ENCODE measurements around the gene EIF4G3. TPM values are rescaled to one million over a fixed set of nuclear protein-coding genes. Genes with fewer than 3 reads are reported as not detected.

The EIF4G3 gene
- total and polyA plus RNA-seq, 2 donors (not counting 3 experiments of a cell fraction or from before 2014, with no cell fraction given): 40.7 to 78.5 TPM

- H3K27me3 ChIP-seq (ENCODE audit: control insufficient read depth in 2 of 2, insufficient read depth in 2 of 2, low read length in 2 of 2): no peaks in the 10 kb centered on the region
- no peaks in the 10 kb centered on the region for H4K20me1 ChIP-seq (replicated peaks; ENCODE audit: control insufficient read depth, extremely low read depth, insufficient read depth, low read length)
- intact Hi-C loops (cut with micrococcal nuclease): no loop called here
- ChIA-PET CTCF (no interaction called here), POLR2A (interaction anchor here (0.5 kb wide), 1 partner anchor 31 kb away, joined by 3 read pairs; no protein-coding TSS in a partner anchor)
- H3K4me1 ChIP-seq (ENCODE audit: control insufficient read depth, extremely low read depth, insufficient read depth, low read length): peaks cover 30% of the 10 kb centered on the region
- DNase-seq (ENCODE audit: low read depth, low spot score) (no peak), FAIRE-seq (no peak)
- TF ChIP-seq, protein P1, sequence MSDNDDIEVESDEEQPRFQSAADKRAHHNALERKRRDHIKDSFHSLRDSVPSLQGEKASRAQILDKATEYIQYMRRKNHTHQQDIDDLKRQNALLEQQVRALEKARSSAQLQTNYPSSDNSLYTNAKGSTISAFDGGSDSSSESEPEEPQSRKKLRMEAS (IDR thresholded peaks at IDR 0.05; ENCODE audit: insufficient read depth, insufficient read length): no peak
- TF ChIP-seq JUN (IDR thresholded peaks at IDR 0.05; ENCODE audit: borderline replicate concordance, insufficient read depth, insufficient read length, low read depth): no peak
- TF ChIP-seq EZH2 (IDR thresholded peaks at IDR 0.05; ENCODE audit: borderline replicate concordance, low read depth, low read length, severe bottlenecking): no peak
- TF ChIP-seq, protein P2, sequence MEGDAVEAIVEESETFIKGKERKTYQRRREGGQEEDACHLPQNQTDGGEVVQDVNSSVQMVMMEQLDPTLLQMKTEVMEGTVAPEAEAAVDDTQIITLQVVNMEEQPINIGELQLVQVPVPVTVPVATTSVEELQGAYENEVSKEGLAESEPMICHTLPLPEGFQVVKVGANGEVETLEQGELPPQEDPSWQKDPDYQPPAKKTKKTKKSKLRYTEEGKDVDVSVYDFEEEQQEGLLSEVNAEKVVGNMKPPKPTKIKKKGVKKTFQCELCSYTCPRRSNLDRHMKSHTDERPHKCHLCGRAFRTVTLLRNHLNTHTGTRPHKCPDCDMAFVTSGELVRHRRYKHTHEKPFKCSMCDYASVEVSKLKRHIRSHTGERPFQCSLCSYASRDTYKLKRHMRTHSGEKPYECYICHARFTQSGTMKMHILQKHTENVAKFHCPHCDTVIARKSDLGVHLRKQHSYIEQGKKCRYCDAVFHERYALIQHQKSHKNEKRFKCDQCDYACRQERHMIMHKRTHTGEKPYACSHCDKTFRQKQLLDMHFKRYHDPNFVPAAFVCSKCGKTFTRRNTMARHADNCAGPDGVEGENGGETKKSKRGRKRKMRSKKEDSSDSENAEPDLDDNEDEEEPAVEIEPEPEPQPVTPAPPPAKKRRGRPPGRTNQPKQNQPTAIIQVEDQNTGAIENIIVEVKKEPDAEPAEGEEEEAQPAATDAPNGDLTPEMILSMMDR (IDR thresholded peaks at IDR 0.05; ENCODE audit: extremely low read depth in 1 of 2, insufficient read depth in 1 of 2, low read depth in 1 of 2, low read length in 2 of 2): no peak
- no peak for TF ChIP-seq FOS (IDR thresholded peaks at IDR 0.05; ENCODE audit: borderline replicate concordance, insufficient read depth, low read length)
- TF ChIP-seq GATA2 (IDR thresholded peaks at IDR 0.05; ENCODE audit: insufficient read depth, insufficient read length, low read depth, low read length): no peak
- no peak for TF ChIP-seq MYC (IDR thresholded peaks at IDR 0.05; ENCODE audit: low read depth, low read length)
- no peak for TF ChIP-seq POLR2A (IDR thresholded peaks at IDR 0.05; ENCODE audit: low read depth, low read length)
- TF ChIP-seq POLR2AphosphoS5 (IDR thresholded peaks at IDR 0.05; ENCODE audit: insufficient read depth, low read depth, low read length): no peak
- no peak overlapping the region for H3K9ac ChIP-seq (replicated peaks; ENCODE audit: extremely low read depth, insufficient read depth, low read length)
- H3K4me3 ChIP-seq (replicated peaks in 1 of 3; ENCODE audit: insufficient read depth in 1 of 3, low read depth in 1 of 3, low read length in 3 of 3): no peak overlapping the region
- peaks cover 34% of the 10 kb centered on the region for H3K79me2 ChIP-seq (ENCODE audit: control insufficient read depth, insufficient read depth, low read length)
- dilution Hi-C loops (cut with MboI; ENCODE audit: extremely low pct_ligation_motif_present, low sequenced_read_pairs): no loop called here
- no peak overlapping the region for H3K4me2 ChIP-seq (ENCODE audit: insufficient read depth, low read length)
- no TSS peak for BruUV-seq (replicated peaks)
- H3K9me1 ChIP-seq (replicated peaks; ENCODE audit: control insufficient read depth, extremely low read depth, insufficient read depth, low read length): no peaks in the 10 kb centered on the region
- no peak overlapping the region for H2AFZ ChIP-seq (ENCODE audit: low read depth, low read length)
- no peaks in the 10 kb centered on the region for H3K9me3 ChIP-seq (replicated peaks; ENCODE audit: control insufficient read depth, insufficient read depth, low read length)
- peak overlapping the region; percentile 52 for H3K27ac ChIP-seq (ENCODE audit: insufficient read depth, low read depth, low read length)
- H3K36me3 ChIP-seq (ENCODE audit: control insufficient read depth in 2 of 2, extremely low read depth in 1 of 2, insufficient read depth in 2 of 2, low read length in 2 of 2): no peaks in the 10 kb centered on the region
Observed at GRCh38 chr1:21098186-21098915, 78.3 kb downstream of the EIF4G3 start.

All from endothelial cell of umbilical vein (primary cell).